GM18951 (cell line): ENCODE measurements around the gene FBXW11.
"Not testable (repeated sequence)": the region's sequence is repeated elsewhere in the genome, so short reads cannot be mapped to it uniquely, and the experiment has no call there.

Source experiments
- POLR2A ChIP-seq: IDR thresholded peaks from 4 replicates; pipeline ENCODE4 v1.6.1; 2011; ENCODE audit warnings: mild to moderate bottlenecking; ENCODE audit not compliant: insufficient read length, insufficient read depth; ENCODE audit errors: extremely low read depth
- in situ Hi-C: fragments of 300-500 bp; cut with MboI; formaldehyde crosslinking; loops from one replicate; pipeline ENCODE4 v1.12.0; 2022; ENCODE audit warnings: low sequenced_read_pairs, mixed read lengths, inconsistent platforms; ENCODE audit not compliant: unreplicated experiment

Gene FBXW11

GRCh38 chr5:172044631-172045314 lies 38.3 kb upstream of the FBXW11 start:
- TF ChIP-seq POLR2A: no peak
- in situ Hi-C loops: loop anchor here (5.0 to 25.0 kb wide), 2 partner anchors 127 to 632 kb away; partner anchors contain the start of gene FGF18

- in situ Hi-C loops: loop anchor here (25.0 kb wide), 1 partner anchor 632 kb away; the partner anchor contains the start of gene FGF18
- TF ChIP-seq POLR2A: no peak
Measured at GRCh38 chr5:172043865-172044264, 37.4 kb upstream of the FBXW11 start.

GRCh38 chr5:172042183-172042582 lies 35.7 kb upstream of the FBXW11 start:
- TF ChIP-seq POLR2A: no peak
- in situ Hi-C loops: loop anchor here (25.0 kb wide), 1 partner anchor 630 kb away; the partner anchor contains the start of gene FGF18

GRCh38 chr5:172038167-172038566 lies 31.7 kb upstream of the FBXW11 start:
- in situ Hi-C loops: loop anchor here (25.0 kb wide), 1 partner anchor 626 kb away; the partner anchor contains the start of gene FGF18
- no peak for TF ChIP-seq POLR2A

GRCh38 chr5:172035049-172035448 lies 28.6 kb upstream of the FBXW11 start:
- in situ Hi-C loops: loop anchor here (25.0 kb wide), 1 partner anchor 623 kb away; the partner anchor contains the start of gene FGF18

GRCh38 chr5:172031894-172032461 lies 25.5 kb upstream of the FBXW11 start:
- no peak for TF ChIP-seq POLR2A
- in situ Hi-C loops: loop anchor here (25.0 kb wide), 1 partner anchor 620 kb away; the partner anchor contains the start of gene FGF18

More at GRCh38 chr5:172035049-172035448, 28.6 kb upstream of the FBXW11 start:
- no peak for TF ChIP-seq POLR2A

- in situ Hi-C loops: loop anchor here (25.0 kb wide), 1 partner anchor 618 kb away; the partner anchor contains the start of gene FGF18
- TF ChIP-seq POLR2A: no peak
Measured at GRCh38 chr5:172029876-172030275, 23.4 kb upstream of the FBXW11 start.

GRCh38 chr5:172028167-172028566 lies 21.7 kb upstream of the FBXW11 start:
- in situ Hi-C loops: loop anchor here (25.0 kb wide), 1 partner anchor 616 kb away; the partner anchor contains the start of gene FGF18
- no peak for TF ChIP-seq POLR2A

GRCh38 chr5:172020110-172020786 lies 13.8 kb upstream of the FBXW11 start:
- in situ Hi-C loops: not testable (repeated sequence)

GRCh38 chr5:172015346-172015745 lies 8.9 kb upstream of the FBXW11 start:
- no peak for TF ChIP-seq POLR2A
- in situ Hi-C loops: no loop called here

- in situ Hi-C loops: no loop called here
Measured at GRCh38 chr5:172010278-172010677, 3.8 kb upstream of the FBXW11 start.

GRCh38 chr5:172009536-172010270 lies 3.3 kb upstream of the FBXW11 start:
- in situ Hi-C loops: no loop called here

More at GRCh38 chr5:172010278-172010677, 3.8 kb upstream of the FBXW11 start:
- no peak for TF ChIP-seq POLR2A

More at GRCh38 chr5:172009536-172010270, 3.3 kb upstream of the FBXW11 start:
- TF ChIP-seq POLR2A: no peak
